Prostate gland (tissue), 2 donors: Measurements from ENCODE around the gene CRYBG1. TPM values are rescaled to one million over a fixed set of nuclear protein-coding genes. Genes with fewer than 3 reads are reported as not detected.

ENCODE experiments used
- DNase-seq: peaks from one replicate; pipeline ENCODE4 v3.0.0-alpha.2; 2019; ENCODE audit warnings: low spot score
- H3K27ac ChIP-seq, 2 donors: fragments of 200-600 bp; sonication (generic); 2 replicates each; pipeline ENCODE4 v1.5.1; 2017 to 2019
- H3K27me3 ChIP-seq: fragments of 200-600 bp; sonication (generic); replicated peaks from 2 replicates; pipeline ENCODE4 v1.5.1; 2019; ENCODE audit not compliant: insufficient read depth
- H3K36me3 ChIP-seq, 2 donors: fragments of 200-600 bp; sonication (generic); 1 replicate in 1 of 2; 2 replicates in 1 of 2; pipeline versions ENCODE4 v1.5.1 to v1.8.1; 2017 to 2019
- H3K4me1 ChIP-seq: fragments of 200-600 bp; sonication (generic); replicated peaks from 2 replicates; pipeline ENCODE4 v1.5.1; 2019
- H3K4me3 ChIP-seq, 2 donors: fragments of 200-600 bp; sonication (generic); 2 replicates each; pipeline ENCODE4 v1.5.1; 2017 to 2019
- H3K9me3 ChIP-seq: fragments of 200-600 bp; sonication (generic); 2 replicates; pipeline ENCODE4 v1.5.1; 2017
- CTCF ChIP-seq, 4 experiments: fragments of 200-600 bp in 2 of 4; fragments of 450-650 bp in 2 of 4; sonication (generic) in 2 of 4; IDR thresholded peaks; 1 replicate in 3 of 4; 2 replicates in 1 of 4; pipeline ENCODE4 v1.5.1; 2016 to 2019; ENCODE audit warnings: antibody characterized with exemption in 4 of 4, mild to moderate bottlenecking in 2 of 4, moderate library complexity in 2 of 4
- POLR2A ChIP-seq: fragments of 450-650 bp; IDR thresholded peaks from one replicate; pipeline ENCODE4 v1.6.1; 2016; ENCODE audit warnings: antibody characterized with exemption, mild to moderate bottlenecking
- POLR2AphosphoS5 ChIP-seq: sonication (generic); formaldehyde crosslinking; IDR thresholded peaks from one replicate; pipeline ENCODE4 v1.6.1; 2017; ENCODE audit warnings: antibody characterized with exemption
- WGBS: methylation state at CpG from one replicate; pipeline ENCODE4 v1.1.5; 2018; 5-methylcytosine and 5-hydroxymethylcytosine counted together
- intact Hi-C: fragments of 100-400 bp; cut with DNase I; formaldehyde crosslinking; loops from one replicate; pipeline ENCODE4 v1.14.2; 2022
- total RNA-seq, 2 donors: library from RNA; depleted of rRNA; stranded (reverse); fragments of >200 nt; gene quantifications; one replicate each; pipeline ENCODE4 v1.1.0, GENCODE V29; 2016

The CRYBG1 gene
- total RNA-seq, 2 donors from 2014 or later = 39.9 to 75.4 TPM

- DNase-seq = peak; percentile 57
- intact Hi-C loops = loop anchor here (5.0 to 10.0 kb wide), 2 partner anchors 228 to 635 kb away; partner anchors contain the start of gene CD24
- WGBS = 21% methylated on average over 9 of the region's 9 CpGs
- Histone ChIP-seq H3K27me3 (no peaks in the 10 kb centered on the region), H3K36me3 (no peaks in the 10 kb centered on the region), H3K9me3 (no peaks in the 10 kb centered on the region), H3K4me1 (no peaks in the 10 kb centered on the region), H3K4me3 (no peak overlapping the region), H3K27ac (no peak overlapping the region)
- TF ChIP-seq POLR2AphosphoS5 (no peak), POLR2A (no peak), CTCF (IDR thresholded peaks at IDR 0.05) (peak in 3 of 4 experiments; percentile 64 to 67 (median 67))
Measured at GRCh38 chr6:106339334-106340029, 21.0 kb upstream of the CRYBG1 start.

GRCh38 chr6:106347219-106347618 lies 13.3 kb upstream of the CRYBG1 start:
- Histone ChIP-seq H3K4me3 (no peak overlapping the region), H3K4me1 (no peaks in the 10 kb centered on the region), H3K9me3 (no peaks in the 10 kb centered on the region), H3K27ac (no peak overlapping the region), H3K36me3 (no peaks in the 10 kb centered on the region), H3K27me3 (no peaks in the 10 kb centered on the region)
- WGBS = 66% methylated on average over 1 of the region's 1 CpG
- TF ChIP-seq POLR2A (no peak), POLR2AphosphoS5 (no peak), CTCF (IDR thresholded peaks at IDR 0.05) (no peak)
- intact Hi-C loops = no loop called here
- no peak for DNase-seq

GRCh38 chr6:106356378-106356777 lies 4.1 kb upstream of the CRYBG1 start:
- 75% methylated on average over 1 of the region's 1 CpG for WGBS
- intact Hi-C loops = no loop called here
- Histone ChIP-seq H3K27ac (no peak overlapping the region), H3K36me3 (no peaks in the 10 kb centered on the region), H3K9me3 (no peaks in the 10 kb centered on the region), H3K4me3 (no peak overlapping the region), H3K4me1 (no peaks in the 10 kb centered on the region), H3K27me3 (no peaks in the 10 kb centered on the region)
- TF ChIP-seq POLR2A (no peak), CTCF (IDR thresholded peaks at IDR 0.05) (no peak), POLR2AphosphoS5 (no peak)
- DNase-seq = no peak

- no peak for DNase-seq
- WGBS = 24% methylated on average over 8 of the region's 12 CpGs
- Histone ChIP-seq H3K27ac (peak overlapping the region; percentile 53 to 81), H3K4me3 (peak overlapping the region; percentile 56 to 69), H3K4me1 (no peaks in the 10 kb centered on the region), H3K36me3 (no peaks in the 10 kb centered on the region), H3K27me3 (no peaks in the 10 kb centered on the region), H3K9me3 (no peaks in the 10 kb centered on the region)
- no peak for TF ChIP-seq POLR2A
- TF ChIP-seq CTCF (IDR thresholded peaks at IDR 0.05) = no peak
- TF ChIP-seq POLR2AphosphoS5 = no peak
- intact Hi-C loops = no loop called here
Measured at GRCh38 chr6:106359959-106360409, 533 bp upstream of the CRYBG1 start.

GRCh38 chr6:106360989-106361430 lies 493 bp downstream of the CRYBG1 start:
- intact Hi-C loops = no loop called here
- H3K4me1 ChIP-seq = no peaks in the 10 kb centered on the region
- H3K4me3 ChIP-seq = peak overlapping the region; percentile 56 to 69
- H3K36me3 ChIP-seq = no peaks in the 10 kb centered on the region
- H3K27me3 ChIP-seq = no peaks in the 10 kb centered on the region
- H3K27ac ChIP-seq = peak overlapping the region; percentile 67 to 81
- WGBS = 5% methylated on average over 31 of the region's 31 CpGs
- H3K9me3 ChIP-seq = no peaks in the 10 kb centered on the region
- TF ChIP-seq POLR2AphosphoS5 (no peak), POLR2A (no peak), CTCF (IDR thresholded peaks at IDR 0.05) (no peak)
- peak; percentile 21 for DNase-seq
